Breast epithelium (tissue), 3 donors: ENCODE data around the gene TUBA3D.
"Not testable (repeated sequence)": the region's sequence is repeated elsewhere in the genome, so short reads cannot be mapped to it uniquely, and the experiment has no call there.

ENCODE experiments used
- CTCF ChIP-seq, 3 donors: fragments of 450-650 bp; IDR thresholded peaks; one replicate each; pipeline ENCODE4 v1.5.1; 2016 to 2017; ENCODE audit warnings: antibody characterized with exemption in 3 of 3, mild to moderate bottlenecking in 3 of 3, moderate library complexity in 3 of 3
- POLR2A ChIP-seq: fragments of 450-650 bp; IDR thresholded peaks from one replicate; pipeline ENCODE4 v1.6.1; 2016; ENCODE audit warnings: antibody characterized with exemption, mild to moderate bottlenecking, moderate library complexity
- POLR2AphosphoS5 ChIP-seq, 3 donors: sonication (generic); formaldehyde crosslinking; IDR thresholded peaks; one replicate each; pipeline ENCODE4 v1.6.1; 2017; ENCODE audit warnings: antibody characterized with exemption in 3 of 3

GRCh38 chr2:131470944-131471343, 5.0 kb upstream of the TUBA3D start:
- not testable (repeated sequence) for TF ChIP-seq CTCF (IDR thresholded peaks at IDR 0.05); POLR2A; POLR2AphosphoS5 (IDR thresholded peaks at IDR 0.05)
